ENCODE data around the gene OOSP2.

GRCh38 chr11:60018058-60018457 lies 22.2 kb upstream of the OOSP2 start:
- TF ChIP-seq POLR2AphosphoS5 (IDR thresholded peaks at IDR 0.05; ENCODE audit: low read depth, low read length) = no peak
- no peak for TF ChIP-seq POLR2A (IDR thresholded peaks at IDR 0.05; ENCODE audit: low read depth, low read length)
- no peak for TF ChIP-seq POU2F2 (IDR thresholded peaks at IDR 0.05; ENCODE audit: low read depth, low read length)
- no peak for TF ChIP-seq TAF1 (IDR thresholded peaks at IDR 0.05; ENCODE audit: low read depth, low read length)

Measured in GM12891 (cell line).